NCI-H2029 treated with DMSO at 0.1 percent for 48 hours (cell line): Measurements from ENCODE around the gene COQ8B.

Source experiments
- DNase-seq: peaks from one replicate; lab custom pipeline; 2025; lab: John Stamatoyannopoulos, UW

The COQ8B gene

DNA sequence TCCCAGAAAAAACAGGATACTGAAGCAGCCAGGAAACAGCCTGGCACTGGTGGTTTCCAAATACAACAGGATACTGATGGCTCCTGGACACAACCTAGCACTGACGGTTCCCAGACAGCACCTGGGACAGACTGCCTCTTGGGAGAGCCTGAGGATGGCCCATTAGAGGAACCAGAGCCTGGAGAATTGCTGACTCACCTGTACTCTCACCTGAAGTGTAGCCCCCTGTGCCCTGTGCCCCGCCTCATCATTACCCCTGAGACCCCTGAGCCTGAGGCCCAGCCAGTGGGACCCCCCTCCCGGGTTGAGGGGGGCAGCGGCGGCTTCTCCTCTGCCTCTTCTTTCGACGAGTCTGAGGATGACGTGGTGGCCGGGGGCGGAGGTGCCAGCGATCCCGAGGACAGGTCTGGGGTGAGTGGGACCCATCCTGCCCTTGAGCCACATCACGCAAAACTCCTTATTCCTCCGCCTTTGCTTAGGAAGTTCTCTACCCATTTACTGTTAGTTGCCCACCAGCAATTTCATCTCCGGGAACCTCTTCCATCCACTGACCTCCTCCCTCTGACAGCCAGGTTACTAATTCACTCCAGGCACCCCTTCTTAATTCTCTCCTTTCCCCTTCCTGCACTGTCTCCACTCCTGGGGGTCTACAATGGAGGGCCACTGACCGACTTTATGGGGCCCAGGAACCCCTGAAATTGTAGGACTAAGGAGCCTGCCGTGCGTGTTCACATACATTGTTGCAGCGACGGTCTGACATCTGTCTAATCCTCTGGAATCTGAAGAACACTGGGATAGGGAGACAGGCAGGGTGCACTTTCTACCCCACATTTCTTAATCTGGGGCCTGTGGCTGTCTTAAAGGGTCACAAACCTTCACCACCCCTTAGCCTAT is 1.4 kb upstream of the COQ8B start:
- DNase-seq, result no peak

DNA sequence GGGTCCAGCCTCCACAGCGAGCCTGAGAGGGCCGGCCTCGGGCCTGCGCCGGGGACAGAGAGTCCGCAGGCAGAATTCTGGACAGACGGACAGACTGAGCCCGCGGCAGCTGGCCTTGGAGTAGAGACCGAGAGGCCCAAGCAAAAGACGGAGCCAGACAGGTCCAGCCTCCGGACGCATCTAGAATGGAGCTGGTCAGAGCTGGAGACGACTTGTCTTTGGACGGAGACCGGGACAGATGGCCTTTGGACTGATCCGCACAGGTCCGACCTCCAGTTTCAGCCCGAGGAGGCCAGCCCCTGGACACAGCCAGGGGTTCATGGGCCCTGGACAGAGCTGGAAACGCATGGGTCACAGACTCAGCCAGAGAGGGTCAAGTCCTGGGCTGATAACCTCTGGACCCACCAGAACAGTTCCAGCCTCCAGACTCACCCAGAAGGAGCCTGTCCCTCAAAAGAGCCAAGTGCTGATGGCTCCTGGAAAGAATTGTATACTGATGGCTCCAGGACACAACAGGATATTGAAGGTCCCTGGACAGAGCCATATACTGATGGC is 716 bp upstream of the COQ8B start:
- no peak for DNase-seq

DNA sequence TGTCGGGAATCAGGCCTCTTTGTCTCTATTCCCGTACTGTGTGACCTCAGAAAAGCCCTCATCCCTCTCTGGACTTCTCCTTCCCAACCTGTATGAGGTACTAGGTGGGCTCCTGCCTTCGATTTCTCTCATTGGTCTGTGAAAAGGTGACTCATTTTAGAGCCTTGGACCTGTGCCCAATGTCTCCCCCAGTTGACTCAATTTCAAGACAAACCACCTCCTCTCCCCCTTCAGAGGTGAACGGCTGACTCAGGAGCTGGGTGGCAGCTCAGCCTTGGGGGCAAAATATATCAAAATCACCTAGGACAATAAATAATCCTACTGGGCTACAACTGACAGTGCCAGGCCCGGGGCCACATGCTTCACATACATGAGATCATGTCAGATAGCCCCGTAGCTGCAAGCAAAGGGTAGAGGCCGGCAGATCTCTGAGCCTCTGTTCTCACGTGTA is 630 bp downstream of the COQ8B start:
- DNase-seq, result no peak

DNA sequence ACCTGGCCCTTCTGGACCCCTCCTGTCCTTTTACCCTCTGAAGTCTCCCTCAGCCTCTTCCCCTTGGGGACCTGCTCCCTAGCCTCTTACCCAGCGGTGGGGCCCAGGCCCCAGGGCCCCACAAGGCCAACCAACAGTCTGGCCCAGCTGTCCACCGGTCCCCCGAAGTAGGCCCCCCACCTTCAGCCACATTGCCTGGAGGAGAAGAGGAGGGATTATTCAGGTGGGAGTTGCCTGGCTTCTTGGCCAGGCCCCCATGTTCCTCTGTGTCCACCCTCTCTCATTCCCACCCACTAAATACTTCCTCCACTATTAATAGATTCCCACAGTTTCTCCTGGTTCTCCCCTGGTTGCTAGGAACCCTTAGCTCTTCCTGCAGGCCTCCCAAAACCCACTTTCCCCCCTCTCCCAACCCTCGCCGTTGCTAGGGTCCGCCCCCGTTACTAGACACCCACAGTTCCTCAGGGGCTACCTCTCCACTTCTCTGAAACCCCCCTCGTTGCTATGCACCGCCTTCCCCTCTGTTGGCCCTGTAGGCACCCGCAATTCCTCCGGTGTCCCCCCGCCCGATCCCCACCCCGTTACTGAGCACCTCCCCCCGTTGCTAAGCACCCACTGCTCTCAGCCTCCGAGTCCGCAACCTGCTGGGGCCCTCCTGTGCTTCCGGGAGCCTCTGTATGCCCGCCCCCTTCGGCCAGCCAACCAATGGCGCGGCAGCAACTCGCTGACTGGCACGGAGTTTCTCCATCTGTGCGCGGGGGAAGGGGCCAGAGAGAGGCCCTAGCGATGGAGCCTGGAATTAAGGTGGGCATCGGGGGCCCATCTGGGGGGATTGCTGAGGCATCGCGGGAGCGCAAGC is 2.0 kb downstream of the COQ8B start:
- peak; percentile 60 for DNase-seq

DNA sequence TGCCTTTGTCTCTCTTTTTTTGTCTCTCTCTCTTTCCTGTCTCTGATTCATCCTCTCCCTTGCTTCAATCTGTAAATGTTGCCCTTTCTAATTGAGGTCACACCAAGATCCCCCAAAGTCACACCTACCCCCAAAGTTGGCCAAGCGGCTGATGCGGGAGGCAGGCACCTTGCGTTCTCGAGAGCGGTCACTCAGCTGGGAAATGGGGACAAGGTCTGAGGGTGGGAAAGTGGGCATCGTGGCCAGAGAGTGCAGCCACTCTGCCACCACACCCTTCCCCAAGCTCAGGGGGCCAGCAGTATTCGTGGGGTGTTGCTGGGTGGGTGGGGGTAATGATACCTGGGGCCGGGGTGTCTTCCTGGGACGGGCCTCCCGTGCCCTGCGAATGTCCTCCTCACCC is 2.7 kb downstream of the COQ8B start:
- DNase-seq, result no peak

DNA sequence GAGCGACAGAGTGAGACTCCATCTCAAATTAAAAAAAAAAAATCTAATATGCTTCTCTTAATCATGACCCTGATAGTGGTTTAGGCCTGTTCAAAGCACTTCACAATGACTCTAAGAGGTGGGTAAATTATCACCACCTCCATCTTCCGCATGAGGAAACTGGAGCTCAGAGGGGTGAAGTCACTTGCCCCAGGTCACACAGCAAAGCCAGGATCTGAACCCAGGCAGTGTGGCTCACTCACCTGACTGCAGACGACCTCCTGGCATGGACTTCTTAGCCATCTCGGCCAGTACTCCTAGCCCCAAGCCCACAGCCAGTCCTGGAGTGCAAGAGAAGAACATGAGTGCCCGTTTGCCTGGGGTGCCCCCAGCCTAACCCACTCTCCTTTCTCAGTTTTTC is 6.9 kb downstream of the COQ8B start:
- DNase-seq, result no peak

DNA sequence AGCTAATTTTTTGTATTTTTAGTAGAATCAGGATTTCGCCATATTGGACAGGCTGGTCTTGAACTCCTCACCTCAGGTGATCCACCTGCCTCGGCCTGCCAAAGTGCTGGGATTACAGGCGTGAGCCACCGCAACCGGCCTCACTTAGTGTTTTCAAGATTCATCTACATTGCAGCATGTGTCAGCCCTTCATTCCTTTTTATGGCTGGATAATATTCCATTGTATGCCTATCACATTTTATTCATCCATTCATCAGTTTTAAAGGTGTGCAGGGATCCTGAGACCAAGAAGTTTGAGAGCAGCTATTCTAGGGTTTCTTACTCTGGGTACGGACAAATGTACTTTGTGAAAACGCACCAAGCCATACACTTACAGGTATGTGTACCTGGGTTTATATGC is 9.1 kb downstream of the COQ8B start:
- no peak for DNase-seq

DNA sequence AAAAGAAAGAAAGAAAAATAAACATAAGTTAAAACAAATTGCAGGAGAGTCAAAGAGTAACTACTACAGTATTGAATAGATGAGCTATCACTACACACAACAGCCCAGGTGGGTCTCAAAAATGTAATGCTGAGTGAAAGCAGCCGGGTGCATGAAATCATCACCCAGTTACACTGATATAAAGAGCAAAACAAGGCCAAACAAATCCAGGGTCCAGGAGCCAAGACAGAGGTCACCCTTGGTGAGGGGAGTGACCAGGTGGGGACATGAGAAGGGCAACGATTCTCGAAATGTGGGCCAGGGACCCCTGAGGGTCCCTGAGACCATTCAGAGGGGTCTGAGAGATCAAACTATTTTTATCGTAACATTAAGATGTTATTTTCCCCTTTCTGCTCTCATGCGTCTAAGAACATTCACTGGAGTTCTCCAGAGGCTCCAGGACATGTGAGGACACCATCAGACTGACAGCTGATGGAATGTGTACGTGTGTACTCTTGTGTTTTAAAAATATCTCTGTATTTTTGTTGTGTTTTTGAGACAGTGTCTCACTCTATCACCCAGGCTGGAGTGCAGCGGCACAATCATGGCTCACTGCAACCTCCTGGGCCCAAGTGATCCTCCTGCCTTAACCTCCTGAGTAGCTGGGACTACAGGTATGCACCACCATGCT is 10.6 kb downstream of the COQ8B start:
- DNase-seq, result no peak

DNA sequence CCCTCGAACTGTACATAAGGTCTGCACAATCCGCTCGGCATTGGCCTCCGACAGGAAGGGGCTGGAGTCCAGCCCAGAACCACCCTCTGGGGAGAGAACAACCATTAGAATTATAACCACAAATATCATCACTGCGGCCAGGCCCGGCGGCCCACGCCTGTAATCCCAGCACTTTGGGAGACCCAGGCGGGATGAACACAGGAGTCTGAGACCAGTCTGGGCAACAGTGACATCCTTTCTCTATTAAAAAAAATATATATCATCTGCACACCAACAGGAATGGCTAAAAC is 11.4 kb downstream of the COQ8B start:
- DNase-seq, result no peak

DNA sequence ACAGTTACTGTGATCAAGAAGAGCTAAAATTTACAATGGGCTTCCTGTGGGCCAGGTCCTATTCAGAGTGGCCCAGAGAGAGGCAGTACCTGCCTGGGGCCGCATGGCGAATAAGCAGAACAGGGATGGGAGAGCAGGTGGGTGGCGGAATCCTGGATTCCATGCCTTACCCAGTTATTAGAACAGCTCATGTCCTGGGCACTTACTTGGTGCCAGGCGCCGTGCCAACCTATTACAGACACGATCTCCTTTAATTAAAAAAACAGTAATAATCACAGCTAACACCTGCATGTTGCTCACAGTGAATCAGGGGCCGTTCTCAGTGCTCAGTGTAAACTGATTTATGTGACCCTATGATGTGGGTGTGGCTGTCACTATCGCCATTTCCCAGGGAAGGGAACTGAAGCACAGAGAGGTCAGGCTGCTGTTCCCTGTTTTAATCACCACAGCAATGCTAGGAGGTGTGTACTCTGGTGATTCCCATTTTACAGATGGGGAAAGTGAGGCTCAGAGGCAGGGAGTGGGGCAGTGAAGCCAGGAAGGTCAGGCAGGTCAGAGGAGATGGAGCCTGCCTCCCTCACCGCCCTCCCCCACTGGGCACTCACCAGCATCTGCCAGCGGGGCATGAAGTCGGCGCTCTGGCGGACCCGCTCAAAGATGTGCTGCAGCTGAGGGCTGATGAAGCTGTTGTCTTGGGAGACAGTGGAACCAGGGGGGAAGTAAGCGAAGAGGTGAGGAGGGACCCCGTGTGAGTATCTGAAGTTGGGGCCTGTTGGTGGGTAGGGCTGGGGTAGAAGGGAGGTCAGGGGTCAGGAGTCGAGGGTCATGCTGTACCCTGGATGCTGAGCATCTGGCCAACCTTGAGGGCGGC is 12.0 kb downstream of the COQ8B start:
- no peak for DNase-seq

DNA sequence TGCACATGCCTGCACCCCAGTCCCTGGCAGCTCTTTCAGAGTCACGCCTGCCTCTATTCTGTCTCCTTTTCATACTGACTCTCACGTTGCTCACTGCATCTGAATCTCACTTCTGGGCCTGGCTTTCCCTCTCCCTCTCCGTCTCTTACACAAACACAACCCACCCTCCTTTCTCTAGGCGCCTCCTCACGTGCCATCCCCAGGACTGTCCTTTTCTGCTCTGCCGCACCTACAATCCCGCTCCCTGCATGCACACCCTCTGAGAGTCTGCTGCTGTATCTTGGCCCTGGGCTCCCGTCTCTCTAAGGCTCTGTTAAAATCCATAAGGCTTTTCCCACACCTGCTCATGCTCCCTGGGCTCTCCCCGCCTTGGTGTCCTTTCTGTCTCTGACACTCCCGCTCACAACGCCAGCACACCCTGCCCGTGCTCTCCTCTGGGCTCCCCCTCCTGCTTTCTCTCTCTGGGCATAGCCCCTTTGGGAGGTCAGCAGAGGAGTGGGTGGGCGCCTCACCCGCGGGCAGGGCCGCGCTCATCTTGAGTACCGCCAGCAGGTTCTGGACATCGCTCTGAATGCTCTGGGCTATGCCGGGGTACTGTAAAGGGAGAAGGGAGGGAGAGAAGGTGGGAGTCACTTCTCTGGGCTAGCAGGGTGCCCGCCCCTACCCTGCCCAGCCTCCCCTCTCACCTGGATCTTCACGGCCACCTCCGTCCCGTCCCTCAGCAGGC is 13.5 kb downstream of the COQ8B start:
- no peak for DNase-seq

DNA sequence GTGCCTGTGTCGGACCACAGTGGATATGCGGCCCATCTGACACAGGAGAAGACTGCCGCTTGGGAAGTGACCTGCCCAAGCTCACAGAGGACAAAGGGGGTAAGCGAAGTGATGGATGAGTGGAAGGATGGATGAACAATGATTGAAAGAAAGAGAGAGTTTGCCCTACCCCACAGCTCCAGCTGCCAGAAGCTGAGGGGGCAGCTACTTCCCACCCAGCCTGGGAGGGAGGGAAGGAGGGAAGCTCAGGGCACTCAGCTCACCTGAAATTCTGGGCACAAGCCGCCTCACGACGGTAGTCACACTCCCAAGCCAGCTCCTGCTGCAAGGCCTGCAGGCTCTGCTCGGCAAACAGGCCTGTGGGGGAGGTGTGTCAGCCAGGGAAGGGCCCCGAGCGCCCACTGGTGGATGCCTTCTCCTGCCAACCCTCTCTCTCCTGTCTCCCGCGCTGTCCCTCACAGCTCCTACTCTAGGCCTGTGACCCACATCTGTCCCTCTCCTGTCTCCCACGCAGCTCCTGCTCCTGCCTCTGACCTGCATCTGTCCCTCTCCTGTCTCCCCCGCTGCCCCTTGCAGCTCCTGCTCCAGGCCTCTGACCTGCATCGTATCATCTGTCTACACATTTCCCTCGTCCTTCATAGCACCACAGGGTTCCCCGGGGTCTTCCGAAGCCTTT is 14.2 kb downstream of the COQ8B start:
- no peak for DNase-seq

DNA sequence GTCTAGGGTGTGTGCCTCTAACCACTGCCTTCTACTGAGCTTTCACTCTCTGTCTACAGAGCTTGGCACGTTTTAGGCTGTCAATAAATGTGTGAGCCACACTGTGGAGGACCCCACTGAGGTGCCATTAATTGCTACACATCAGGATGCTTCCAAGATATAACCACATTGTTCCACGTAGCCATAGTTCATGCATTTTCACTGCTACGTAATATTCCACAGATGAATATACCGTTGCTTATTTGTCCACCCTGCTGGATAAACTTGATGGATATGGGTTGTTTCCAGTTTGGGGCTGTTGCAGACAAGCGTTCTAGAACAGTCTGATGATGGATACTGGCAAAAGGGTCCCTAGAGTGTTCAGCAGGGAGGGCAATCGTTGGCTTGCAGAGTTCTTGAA is 14.9 kb downstream of the COQ8B start:
- DNase-seq, result no peak

DNA sequence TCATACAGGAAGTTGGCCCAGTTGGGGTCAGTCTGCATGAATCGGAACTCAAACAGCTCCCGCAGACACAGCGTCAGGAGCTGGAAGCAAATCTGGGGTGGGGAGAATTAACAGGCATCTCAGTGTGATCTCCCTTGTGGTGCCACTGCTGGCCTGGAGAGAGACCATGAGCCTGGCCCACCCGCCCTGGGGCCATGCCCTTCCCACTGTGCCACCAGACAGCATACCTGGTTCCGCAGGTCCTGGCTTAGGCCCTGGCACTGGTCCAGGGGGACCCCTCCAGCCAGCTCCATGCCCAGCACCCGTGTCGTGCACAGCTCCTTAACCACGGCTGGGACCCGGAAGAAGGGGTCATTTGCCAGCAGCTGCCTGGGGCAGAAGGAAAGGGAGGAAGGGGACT is 16.6 kb downstream of the COQ8B start:
- DNase-seq, result no peak

DNA sequence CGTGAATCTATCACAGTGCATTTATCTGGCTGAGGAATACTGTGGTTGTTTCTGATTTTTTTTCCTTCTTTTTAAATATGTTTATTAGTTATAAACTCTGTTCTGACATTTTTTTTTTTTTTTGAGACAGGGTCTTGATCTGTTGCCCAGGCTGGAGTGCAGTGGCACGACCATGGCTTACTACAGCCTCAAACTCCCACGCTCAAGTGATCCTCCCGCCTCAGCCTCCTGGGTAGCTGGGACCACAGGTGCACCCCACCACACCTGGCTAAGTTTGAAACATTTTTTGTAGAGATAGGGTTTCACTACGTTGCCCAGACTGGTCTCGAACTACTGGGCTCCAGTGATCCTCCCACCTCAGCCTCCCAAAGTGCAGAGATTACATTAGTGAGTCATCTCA is 19.7 kb downstream of the COQ8B start:
- DNase-seq, result no peak

DNA sequence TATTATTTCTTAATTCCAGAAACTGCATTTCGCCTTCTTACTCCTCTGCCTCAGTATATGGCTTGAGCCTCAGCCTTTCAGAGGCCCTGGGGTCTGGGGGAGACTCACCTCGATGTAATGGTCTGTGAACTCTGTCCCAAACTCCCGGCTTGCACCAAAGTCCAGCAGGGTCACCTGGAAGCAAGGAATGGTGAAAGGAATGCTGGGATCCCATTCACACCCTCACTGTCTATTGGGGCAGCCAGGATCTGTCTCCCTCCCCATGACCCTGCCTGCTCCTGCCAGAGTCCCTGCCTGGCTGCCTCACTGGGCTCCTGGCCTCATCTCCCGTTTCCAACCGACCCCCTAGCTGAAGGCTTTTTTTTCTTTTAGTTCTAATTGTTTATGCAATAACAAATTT is 20.8 kb downstream of the COQ8B start:
- no peak for DNase-seq

DNA sequence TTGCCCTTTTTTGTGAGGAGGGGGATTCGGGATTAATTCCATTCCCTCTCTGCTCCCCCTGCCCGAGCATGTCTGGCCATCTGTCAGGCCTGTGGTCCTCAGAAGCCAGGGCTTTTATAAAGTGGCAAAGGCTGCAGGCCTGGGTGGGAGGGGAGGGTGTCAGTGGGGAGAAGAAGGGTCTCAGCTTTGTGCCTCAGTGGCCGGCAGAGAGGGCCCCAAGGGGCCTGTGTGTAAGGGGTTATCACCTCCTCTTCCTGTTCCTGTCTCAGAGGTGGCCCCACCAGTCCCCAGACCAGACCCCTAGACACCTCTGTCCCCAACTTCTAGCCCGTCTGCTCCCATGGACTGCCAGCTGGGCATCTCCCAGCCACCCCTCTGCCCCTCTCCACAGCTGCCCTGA is 22.8 kb downstream of the COQ8B start:
- DNase-seq, result no peak

DNA sequence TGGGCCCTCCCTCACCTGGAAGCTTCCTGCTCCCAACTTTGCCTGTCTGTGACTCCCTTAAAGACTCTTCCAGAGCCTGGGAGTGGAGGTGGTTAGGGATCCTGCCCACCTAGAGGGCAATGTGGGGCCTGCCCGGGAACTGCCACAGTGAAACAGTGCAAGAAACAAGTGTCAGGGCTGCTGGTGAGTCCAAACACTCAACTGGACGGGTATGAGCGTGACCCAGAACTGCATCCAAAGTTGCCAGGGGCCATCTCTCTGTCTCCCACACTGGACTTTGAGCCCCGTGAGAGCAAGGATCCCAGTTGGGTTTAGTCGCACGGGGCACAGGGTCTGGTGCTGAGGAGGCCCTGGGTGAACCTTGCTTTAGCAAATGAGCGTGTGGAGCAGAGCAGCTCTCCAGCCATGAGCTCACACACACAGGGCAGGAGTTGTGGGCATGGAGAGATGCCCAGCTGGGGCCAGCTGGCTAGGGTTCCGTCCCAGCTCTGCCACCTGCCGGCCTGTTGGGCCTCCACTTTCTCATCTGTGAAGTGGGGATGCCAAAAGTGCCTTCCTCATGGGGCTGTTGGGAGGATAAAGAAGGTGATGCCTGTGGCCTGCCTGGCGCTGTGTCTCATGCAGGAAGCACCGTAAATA is 23.4 kb downstream of the COQ8B start:
- DNase-seq, result no peak

DNA sequence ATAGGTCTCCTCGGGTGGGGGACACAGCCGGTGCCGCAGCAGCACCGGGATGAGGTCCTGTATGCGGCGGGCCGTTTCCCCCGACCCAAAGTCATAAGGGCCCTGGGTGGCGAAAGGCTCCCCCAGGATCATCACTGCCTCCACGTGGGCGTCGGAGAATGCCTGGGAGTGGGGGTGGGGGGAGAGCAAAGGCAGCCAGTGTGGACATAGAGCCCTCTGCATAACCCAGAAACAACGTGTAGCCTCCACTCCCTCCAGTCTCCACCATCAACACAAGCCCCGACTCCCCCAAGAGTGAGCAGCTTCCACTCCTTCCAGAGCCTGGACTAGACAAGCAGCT is 24.5 kb downstream of the COQ8B start:
- DNase-seq, result no peak
